Ishikawa (cell line): Measurements from ENCODE around the gene ZNF821.

ENCODE experiments used
- CEBPB ChIP-seq: IDR thresholded peaks from 2 replicates; pipeline ENCODE4 v1.6.1; 2012
- CREB1 ChIP-seq: IDR thresholded peaks from 2 replicates; pipeline ENCODE4 v1.6.1; 2012; ENCODE audit warnings: low read depth
- EGR1 ChIP-seq: IDR thresholded peaks from 2 replicates; pipeline ENCODE4 v1.6.1; 2012
- EP300 ChIP-seq: IDR thresholded peaks from 2 replicates; pipeline ENCODE4 v1.6.1; 2012; ENCODE audit warnings: borderline replicate concordance
- FOXM1 ChIP-seq: IDR thresholded peaks from 2 replicates; pipeline ENCODE4 v1.6.1; 2012; ENCODE audit warnings: low read depth, borderline replicate concordance
- NFIC ChIP-seq: IDR thresholded peaks from 2 replicates; pipeline ENCODE4 v1.6.1; 2012
- RAD21 ChIP-seq: IDR thresholded peaks from 2 replicates; pipeline ENCODE4 v1.6.1; 2012; ENCODE audit warnings: low read depth
- TAF1 ChIP-seq: IDR thresholded peaks from 2 replicates; pipeline ENCODE4 v1.6.1; 2012; ENCODE audit warnings: low read depth, mild to moderate bottlenecking
- TCF12 ChIP-seq: IDR thresholded peaks from 2 replicates; pipeline ENCODE4 v1.6.1; 2012; ENCODE audit warnings: low read depth
- TEAD4 ChIP-seq: IDR thresholded peaks from 2 replicates; pipeline ENCODE4 v1.6.1; 2012
- YY1 ChIP-seq: IDR thresholded peaks from 2 replicates; pipeline ENCODE4 v1.6.1; 2012; ENCODE audit warnings: low read depth
- ZBTB7A ChIP-seq: IDR thresholded peaks from 2 replicates; pipeline ENCODE4 v1.6.1; 2012; ENCODE audit warnings: low read depth
- TF ChIP-seq, protein P1 (sequence below): IDR thresholded peaks from 2 replicates; pipeline ENCODE4 v1.6.1; 2012
- TF ChIP-seq, protein P2 (sequence below): IDR thresholded peaks from 2 replicates; pipeline ENCODE4 v1.6.1; 2012; ENCODE audit warnings: low read depth, mild to moderate bottlenecking
- TF ChIP-seq, protein P3 (sequence below): IDR thresholded peaks from 2 replicates; pipeline ENCODE4 v1.6.1; 2012

The ZNF821 gene

DNA sequence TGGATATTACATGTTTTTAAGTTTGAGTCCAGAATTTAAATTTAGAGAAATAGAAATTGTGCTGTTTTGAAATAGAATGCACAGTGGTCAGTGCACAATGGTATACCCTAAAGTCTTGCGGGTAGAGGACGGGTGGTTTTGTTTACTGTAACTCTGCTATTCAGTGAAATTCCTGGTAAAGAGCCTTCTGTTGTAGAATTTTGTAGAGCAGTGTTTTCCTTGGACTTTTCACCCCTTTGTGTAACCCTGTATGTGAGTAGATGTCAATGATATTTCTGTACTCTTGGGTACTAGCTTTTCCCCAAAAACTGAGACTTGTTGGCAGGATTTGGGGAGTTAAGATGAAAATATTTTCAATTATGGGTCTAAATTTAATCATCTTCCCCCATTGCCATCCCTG is 30.8 kb upstream of the ZNF821 start:
- no peak for TF ChIP-seq FOXM1

DNA sequence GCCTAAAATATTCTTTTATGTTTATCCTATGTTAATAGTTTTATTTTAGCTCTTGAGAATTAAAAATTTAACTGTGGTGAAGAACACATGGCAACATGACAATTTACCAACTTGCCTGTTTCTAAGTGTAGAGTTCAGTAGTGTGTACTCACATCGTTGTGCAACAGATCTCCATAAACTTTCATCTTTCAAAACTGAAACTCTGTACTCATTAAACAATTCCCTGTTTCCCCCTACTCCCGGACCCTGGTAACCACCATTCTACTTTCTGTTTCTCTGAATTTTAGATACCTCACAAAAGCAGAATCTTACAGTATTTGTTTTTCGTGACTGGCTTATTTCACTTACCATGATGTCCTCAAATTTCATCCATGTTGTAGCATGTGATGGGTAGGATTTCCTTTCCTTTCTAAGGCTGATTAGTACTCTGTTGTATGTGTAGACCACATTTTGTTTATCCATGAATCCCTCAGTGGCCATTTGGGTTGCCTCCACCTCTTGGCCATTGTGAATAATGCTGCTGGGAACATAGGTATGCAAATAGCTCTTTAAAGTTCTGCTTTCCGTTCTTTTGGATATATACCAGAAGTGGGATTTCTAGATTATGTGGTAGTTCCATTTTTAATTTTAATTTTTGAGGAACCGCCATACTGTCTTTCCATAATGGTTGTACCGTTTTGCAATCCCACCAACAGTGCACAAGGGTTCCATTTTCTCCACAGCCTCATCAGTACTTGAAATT is 28.7 kb upstream of the ZNF821 start:
- no peak for TF ChIP-seq NFIC
- TF ChIP-seq FOXM1: no peak
- TF ChIP-seq, protein P1, sequence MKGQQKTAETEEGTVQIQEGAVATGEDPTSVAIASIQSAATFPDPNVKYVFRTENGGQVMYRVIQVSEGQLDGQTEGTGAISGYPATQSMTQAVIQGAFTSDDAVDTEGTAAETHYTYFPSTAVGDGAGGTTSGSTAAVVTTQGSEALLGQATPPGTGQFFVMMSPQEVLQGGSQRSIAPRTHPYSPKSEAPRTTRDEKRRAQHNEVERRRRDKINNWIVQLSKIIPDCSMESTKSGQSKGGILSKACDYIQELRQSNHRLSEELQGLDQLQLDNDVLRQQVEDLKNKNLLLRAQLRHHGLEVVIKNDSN: no peak
- TF ChIP-seq RAD21: no peak
- no peak for TF ChIP-seq ZBTB7A
- TF ChIP-seq EGR1: no peak
- TF ChIP-seq, protein P2, sequence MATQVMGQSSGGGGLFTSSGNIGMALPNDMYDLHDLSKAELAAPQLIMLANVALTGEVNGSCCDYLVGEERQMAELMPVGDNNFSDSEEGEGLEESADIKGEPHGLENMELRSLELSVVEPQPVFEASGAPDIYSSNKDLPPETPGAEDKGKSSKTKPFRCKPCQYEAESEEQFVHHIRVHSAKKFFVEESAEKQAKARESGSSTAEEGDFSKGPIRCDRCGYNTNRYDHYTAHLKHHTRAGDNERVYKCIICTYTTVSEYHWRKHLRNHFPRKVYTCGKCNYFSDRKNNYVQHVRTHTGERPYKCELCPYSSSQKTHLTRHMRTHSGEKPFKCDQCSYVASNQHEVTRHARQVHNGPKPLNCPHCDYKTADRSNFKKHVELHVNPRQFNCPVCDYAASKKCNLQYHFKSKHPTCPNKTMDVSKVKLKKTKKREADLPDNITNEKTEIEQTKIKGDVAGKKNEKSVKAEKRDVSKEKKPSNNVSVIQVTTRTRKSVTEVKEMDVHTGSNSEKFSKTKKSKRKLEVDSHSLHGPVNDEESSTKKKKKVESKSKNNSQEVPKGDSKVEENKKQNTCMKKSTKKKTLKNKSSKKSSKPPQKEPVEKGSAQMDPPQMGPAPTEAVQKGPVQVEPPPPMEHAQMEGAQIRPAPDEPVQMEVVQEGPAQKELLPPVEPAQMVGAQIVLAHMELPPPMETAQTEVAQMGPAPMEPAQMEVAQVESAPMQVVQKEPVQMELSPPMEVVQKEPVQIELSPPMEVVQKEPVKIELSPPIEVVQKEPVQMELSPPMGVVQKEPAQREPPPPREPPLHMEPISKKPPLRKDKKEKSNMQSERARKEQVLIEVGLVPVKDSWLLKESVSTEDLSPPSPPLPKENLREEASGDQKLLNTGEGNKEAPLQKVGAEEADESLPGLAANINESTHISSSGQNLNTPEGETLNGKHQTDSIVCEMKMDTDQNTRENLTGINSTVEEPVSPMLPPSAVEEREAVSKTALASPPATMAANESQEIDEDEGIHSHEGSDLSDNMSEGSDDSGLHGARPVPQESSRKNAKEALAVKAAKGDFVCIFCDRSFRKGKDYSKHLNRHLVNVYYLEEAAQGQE: no peak
- no peak for TF ChIP-seq CEBPB
- TF ChIP-seq CREB1: no peak
- no peak for TF ChIP-seq TCF12

DNA sequence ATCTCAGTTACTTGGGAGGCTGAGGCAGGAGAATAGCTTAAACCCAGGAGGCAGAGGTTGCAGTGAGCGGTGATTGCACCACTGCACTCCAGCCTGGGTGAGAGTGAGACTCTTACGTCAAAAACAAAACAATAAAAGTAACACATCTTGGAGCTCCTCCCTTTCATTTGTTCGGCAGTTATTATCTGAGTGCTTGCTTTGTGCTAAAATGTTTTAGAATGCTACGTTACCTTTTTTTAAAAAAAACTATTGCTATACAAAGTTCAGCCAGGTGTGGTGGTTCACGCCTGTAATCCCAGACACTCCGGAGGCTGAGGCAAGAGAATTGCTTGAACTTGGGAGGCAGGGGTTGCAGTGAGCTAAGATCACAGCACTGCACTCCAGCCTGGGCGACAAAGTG is 27.1 kb upstream of the ZNF821 start:
- TF ChIP-seq YY1: no peak
- TF ChIP-seq, protein P1: no peak
- no peak for TF ChIP-seq EP300
- no peak for TF ChIP-seq FOXM1
- TF ChIP-seq EGR1: no peak
- TF ChIP-seq RAD21: no peak
- TF ChIP-seq NFIC: no peak
- TF ChIP-seq TEAD4: no peak
- TF ChIP-seq, protein P2: no peak

DNA sequence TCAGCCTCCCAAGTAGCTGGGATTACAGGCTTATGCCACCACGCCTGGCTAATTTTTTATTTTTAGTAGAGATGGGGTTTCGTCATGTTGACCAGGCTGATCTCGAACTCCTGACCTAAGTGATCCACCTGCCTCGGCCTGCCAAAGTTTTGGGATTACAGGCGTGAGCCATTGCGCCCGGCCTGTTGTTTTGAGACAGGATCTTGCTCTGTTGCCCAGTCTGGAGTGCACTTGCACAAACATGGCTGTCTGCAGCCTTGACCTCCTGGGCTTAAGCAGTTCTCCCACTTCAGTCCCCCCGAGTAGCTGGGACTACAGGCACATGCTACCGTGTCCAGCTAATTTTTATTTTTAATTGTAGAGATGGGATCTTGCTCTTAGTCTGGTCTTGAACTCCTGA is 20.3 kb upstream of the ZNF821 start:
- TF ChIP-seq CEBPB (no peak), NFIC (no peak), TAF1 (no peak)
- TF ChIP-seq, protein P2: no peak

DNA sequence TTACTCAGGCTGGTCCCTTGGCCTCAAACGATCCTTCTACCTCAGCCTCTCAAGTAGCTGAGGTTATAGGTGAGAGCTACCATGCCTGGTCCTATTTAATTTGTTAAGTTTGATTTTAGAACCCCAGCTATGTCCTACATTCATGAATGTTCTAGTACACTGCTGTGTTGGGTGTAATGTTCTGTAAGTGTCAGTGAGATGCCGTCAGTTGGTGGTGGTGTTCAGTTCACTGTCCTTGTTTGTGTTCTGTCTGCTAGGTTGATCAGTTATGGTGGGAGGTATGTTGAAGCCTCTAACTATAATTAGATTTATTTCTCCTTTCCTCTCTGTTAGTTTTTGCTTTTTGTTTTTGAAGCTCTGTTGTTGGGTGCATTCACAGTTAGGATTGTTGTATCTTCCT is 19.6 kb upstream of the ZNF821 start:
- no peak for TF ChIP-seq TCF12
- TF ChIP-seq, protein P3, sequence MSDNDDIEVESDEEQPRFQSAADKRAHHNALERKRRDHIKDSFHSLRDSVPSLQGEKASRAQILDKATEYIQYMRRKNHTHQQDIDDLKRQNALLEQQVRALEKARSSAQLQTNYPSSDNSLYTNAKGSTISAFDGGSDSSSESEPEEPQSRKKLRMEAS: no peak
- no peak for TF ChIP-seq RAD21
- TF ChIP-seq CREB1: no peak
- TF ChIP-seq, protein P2: no peak
- TF ChIP-seq EP300: no peak
- TF ChIP-seq EGR1: no peak
- no peak for TF ChIP-seq TAF1
- no peak for TF ChIP-seq YY1
- no peak for TF ChIP-seq FOXM1
